ENCODE data around the gene RAD23B. TPM values are rescaled to one million over a fixed set of nuclear protein-coding genes. Genes with fewer than 3 reads are reported as not detected.
A peak's percentile ranks its signal among the peaks of the same experiment; 100 is the strongest.

The RAD23B gene
- total RNA-seq, 1 experiment from 2014 or later = 251 TPM

DNA sequence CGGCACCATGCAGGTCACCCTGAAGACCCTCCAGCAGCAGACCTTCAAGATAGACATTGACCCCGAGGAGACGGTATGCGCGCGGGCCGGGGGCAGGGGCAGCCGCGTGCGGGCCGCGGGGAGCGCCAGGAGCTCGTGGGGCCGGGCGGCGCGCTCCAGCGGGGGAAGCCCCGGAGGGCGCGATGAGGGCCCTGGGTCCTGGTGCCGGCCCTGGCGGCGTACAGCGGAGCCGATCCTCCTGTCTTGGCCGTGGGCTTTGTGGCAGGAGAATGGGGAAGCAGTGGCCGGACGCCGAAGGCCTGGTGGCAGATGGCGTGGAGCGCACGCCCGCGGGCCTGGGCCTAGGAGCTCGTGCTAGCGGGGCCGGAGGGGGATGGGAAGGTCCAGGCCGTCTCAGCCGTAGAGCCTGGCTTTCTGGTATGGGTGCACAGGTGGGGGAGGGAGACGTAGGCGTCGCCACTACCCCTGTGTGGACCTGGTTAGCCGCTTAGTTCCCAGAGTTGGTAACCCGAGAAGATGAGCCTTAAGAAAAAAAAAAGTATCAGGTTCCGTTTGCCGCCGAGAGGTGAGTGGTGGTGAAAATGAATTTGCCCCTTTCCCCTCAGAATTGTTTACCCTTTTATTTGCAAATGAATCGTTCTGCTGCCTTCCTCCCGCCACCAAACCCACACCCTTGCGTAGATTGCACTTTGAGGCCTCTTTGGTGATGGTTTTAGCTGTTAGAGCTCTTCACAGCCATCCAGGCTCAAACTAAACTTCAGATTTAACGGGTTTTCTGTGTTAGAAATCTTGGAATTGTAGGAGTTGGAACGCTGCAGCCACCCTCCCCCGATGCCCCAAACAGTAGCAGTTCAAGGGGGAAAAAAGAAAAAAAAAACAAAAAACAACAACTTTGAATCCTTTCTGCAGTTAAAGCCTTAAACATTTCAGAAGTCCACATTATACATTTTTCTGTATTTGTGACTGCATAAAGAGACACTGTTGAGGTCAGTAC, 841 bp downstream of the RAD23B start:
- RAD21 ChIA-PET (ENCODE audit: low non-redundant PET in 1 of 2, low total read pairs in 2 of 2, uncharacterized antibody in 2 of 2, unreplicated experiment in 2 of 2) = interaction anchor here in 1 of 2 experiments (1.1 kb wide), 1 partner anchor 112 kb away, joined by 3 read pairs; no protein-coding TSS in a partner anchor
- peak overlapping the region; percentile 83 to 95 for H3K4me3 ChIP-seq (replicated peaks in 1 of 2; ENCODE audit: low read depth in 1 of 2, low read length in 2 of 2)

DNA sequence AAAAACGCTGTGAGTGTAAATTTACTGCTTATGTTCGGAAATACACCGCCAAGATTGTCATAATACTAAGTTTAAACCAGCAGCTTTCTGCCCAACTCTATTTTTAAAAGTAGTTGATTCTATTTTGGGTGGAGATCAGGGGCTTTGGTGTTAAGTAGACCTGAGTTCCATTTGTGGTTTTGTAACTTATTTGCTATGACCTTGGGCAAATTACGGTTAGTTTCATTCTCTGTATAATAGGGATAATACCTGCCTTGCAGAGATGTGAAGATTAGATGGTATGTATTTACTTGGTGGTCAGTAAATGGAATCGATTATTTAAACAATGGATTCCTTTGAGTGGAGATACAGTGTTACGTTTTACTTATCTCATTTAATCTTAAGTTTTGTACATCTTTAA, 1.6 kb downstream of the RAD23B start:
- Histone ChIP-seq H2AFZ (ENCODE audit: low read depth, low read length, poor library complexity, severe bottlenecking) (no peak overlapping the region), H3K9me2 (ENCODE audit: insufficient read depth) (no peaks in the 10 kb centered on the region), H3K4me1 (ENCODE audit: control insufficient read depth in 1 of 2, insufficient read depth in 2 of 2, low read length in 2 of 2) (peaks cover 55 to 79% of the 10 kb centered on the region in 2 experiments), H3K27me3 (ENCODE audit: insufficient read depth, low read length) (no peaks in the 10 kb centered on the region), H3K4me3 (replicated peaks in 1 of 2; ENCODE audit: low read depth in 1 of 2, low read length in 2 of 2) (peak overlapping the region; percentile 83 to 95), H3K4me2 (ENCODE audit: low read length) (peak overlapping the region; percentile 75), H3K79me2 (ENCODE audit: insufficient read depth, low read length) (peaks cover 72% of the 10 kb centered on the region), H3K36me3 (ENCODE audit: control insufficient read depth in 1 of 2, insufficient read depth in 2 of 2, low read length in 2 of 2) (0 out of 4 replicates have a peak, but pooled peaks cover 0 to 6% of the 10 kb centered on the region in 2 experiments), H3K9ac (ENCODE audit: low read length) (peak overlapping the region; percentile 98), H4K20me1 (ENCODE audit: insufficient read depth) (peaks cover 47% of the 10 kb centered on the region; the same call in 1 of the 2 replicates), H3K9me3 (ENCODE audit: control insufficient read depth in 1 of 2, insufficient read depth in 1 of 2, low read depth in 1 of 2, low read length in 2 of 2) (no peaks in the 10 kb centered on the region), H3K27ac (ENCODE audit: low read depth, low read length) (peak overlapping the region; percentile 99)
- ChIA-PET POLR2A (no interaction called here), CTCF (interaction anchor here (1.9 kb wide), 1 partner anchor 126 kb away, joined by 4 read pairs; no protein-coding TSS in a partner anchor), RAD21 (ENCODE audit: low non-redundant PET in 1 of 2, low total read pairs in 2 of 2, uncharacterized antibody in 2 of 2, unreplicated experiment in 2 of 2) (no interaction called here)
- DNase-seq (ENCODE audit: low read depth, low spot score) (no peak), ATAC-seq (no peak)
- BruUV-seq (replicated peaks) = no TSS peak
- intact Hi-C loops (cut with micrococcal nuclease) = loop anchor here (5.0 kb wide), 1 partner anchor 38 kb away; no protein-coding TSS in a partner anchor
- TF ChIP-seq EZH2phosphoT487 (IDR thresholded peaks at IDR 0.05; ENCODE audit: borderline replicate concordance) (no peak), CEBPB (IDR thresholded peaks at IDR 0.05; ENCODE audit: low read depth) (no peak), TCF7L2 (IDR thresholded peaks at IDR 0.05; ENCODE audit: borderline replicate concordance, extremely low read depth, insufficient read depth, insufficient read length) (no peak), YY1 (IDR thresholded peaks at IDR 0.05; ENCODE audit: extremely low read depth, insufficient replicate concordance, low read depth, low read length) (no peak), SRF (IDR thresholded peaks at IDR 0.05; ENCODE audit: low read depth) (no peak), FOSL1 (IDR thresholded peaks at IDR 0.05; ENCODE audit: low read depth) (no peak), EZH2 (IDR thresholded peaks at IDR 0.05) (no peak)
- TF ChIP-seq, protein P1, sequence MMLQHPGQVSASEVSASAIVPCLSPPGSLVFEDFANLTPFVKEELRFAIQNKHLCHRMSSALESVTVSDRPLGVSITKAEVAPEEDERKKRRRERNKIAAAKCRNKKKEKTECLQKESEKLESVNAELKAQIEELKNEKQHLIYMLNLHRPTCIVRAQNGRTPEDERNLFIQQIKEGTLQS (IDR thresholded peaks at IDR 0.05) = no peak
- TF ChIP-seq, protein P2, sequence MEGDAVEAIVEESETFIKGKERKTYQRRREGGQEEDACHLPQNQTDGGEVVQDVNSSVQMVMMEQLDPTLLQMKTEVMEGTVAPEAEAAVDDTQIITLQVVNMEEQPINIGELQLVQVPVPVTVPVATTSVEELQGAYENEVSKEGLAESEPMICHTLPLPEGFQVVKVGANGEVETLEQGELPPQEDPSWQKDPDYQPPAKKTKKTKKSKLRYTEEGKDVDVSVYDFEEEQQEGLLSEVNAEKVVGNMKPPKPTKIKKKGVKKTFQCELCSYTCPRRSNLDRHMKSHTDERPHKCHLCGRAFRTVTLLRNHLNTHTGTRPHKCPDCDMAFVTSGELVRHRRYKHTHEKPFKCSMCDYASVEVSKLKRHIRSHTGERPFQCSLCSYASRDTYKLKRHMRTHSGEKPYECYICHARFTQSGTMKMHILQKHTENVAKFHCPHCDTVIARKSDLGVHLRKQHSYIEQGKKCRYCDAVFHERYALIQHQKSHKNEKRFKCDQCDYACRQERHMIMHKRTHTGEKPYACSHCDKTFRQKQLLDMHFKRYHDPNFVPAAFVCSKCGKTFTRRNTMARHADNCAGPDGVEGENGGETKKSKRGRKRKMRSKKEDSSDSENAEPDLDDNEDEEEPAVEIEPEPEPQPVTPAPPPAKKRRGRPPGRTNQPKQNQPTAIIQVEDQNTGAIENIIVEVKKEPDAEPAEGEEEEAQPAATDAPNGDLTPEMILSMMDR (IDR thresholded peaks at IDR 0.05 in 2 of 3, conservative IDR thresholded peaks at IDR 0.05 in 1 of 3; ENCODE audit: borderline replicate concordance in 1 of 3, insufficient read depth in 1 of 3, low read depth in 2 of 3, low read length in 2 of 3) = no peak
- TF ChIP-seq, protein P3, sequence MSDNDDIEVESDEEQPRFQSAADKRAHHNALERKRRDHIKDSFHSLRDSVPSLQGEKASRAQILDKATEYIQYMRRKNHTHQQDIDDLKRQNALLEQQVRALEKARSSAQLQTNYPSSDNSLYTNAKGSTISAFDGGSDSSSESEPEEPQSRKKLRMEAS (IDR thresholded peaks at IDR 0.05) = no peak

More for the DNA sequence above, 841 bp downstream of the RAD23B start:
- Histone ChIP-seq H3K36me3 (ENCODE audit: control insufficient read depth in 1 of 2, insufficient read depth in 2 of 2, low read length in 2 of 2) (0 out of 4 replicates have a peak, but pooled peaks cover 0 to 6% of the 10 kb centered on the region in 2 experiments), H3K79me2 (ENCODE audit: insufficient read depth, low read length) (peaks cover 65% of the 10 kb centered on the region), H3K4me1 (ENCODE audit: control insufficient read depth in 1 of 2, insufficient read depth in 2 of 2, low read length in 2 of 2) (peaks cover 51 to 74% of the 10 kb centered on the region in 2 experiments), H3K9me2 (ENCODE audit: insufficient read depth) (no peaks in the 10 kb centered on the region), H2AFZ (ENCODE audit: low read depth, low read length, poor library complexity, severe bottlenecking) (no peak overlapping the region), H4K20me1 (ENCODE audit: insufficient read depth) (peaks cover 42% of the 10 kb centered on the region; the same call in 1 of the 2 replicates), H3K9ac (ENCODE audit: low read length) (peak overlapping the region; percentile 98), H3K9me3 (ENCODE audit: control insufficient read depth in 1 of 2, insufficient read depth in 1 of 2, low read depth in 1 of 2, low read length in 2 of 2) (no peaks in the 10 kb centered on the region), H3K27me3 (ENCODE audit: insufficient read depth, low read length) (no peaks in the 10 kb centered on the region), H3K27ac (ENCODE audit: low read depth, low read length) (peak overlapping the region; percentile 99), H3K4me2 (ENCODE audit: low read length) (peak overlapping the region; percentile 75)
- ATAC-seq (peak; percentile 49), DNase-seq (ENCODE audit: low read depth, low spot score) (peak; percentile 51)
- TF ChIP-seq, protein P3 (IDR thresholded peaks at IDR 0.05) = no peak
- no peak for TF ChIP-seq SIN3A (IDR thresholded peaks at IDR 0.05; ENCODE audit: low read depth)
- TF ChIP-seq ZNF274 (IDR thresholded peaks at IDR 0.05; ENCODE audit: low read depth, low read length) = no peak
- TF ChIP-seq FOSL1 (IDR thresholded peaks at IDR 0.05; ENCODE audit: low read depth) = no peak
- peak; percentile 98 for TF ChIP-seq ZFX (IDR thresholded peaks at IDR 0.05)
- CTCF ChIA-PET = interaction anchor here (1.9 kb wide), 1 partner anchor 125 kb away, joined by 4 read pairs; no protein-coding TSS in a partner anchor
- BruUV-seq (replicated peaks) = TSS peak; percentile 46
- intact Hi-C loops (cut with micrococcal nuclease) = loop anchor here (1.0 to 2.0 kb wide), 2 partner anchors 41 to 71 kb away; no protein-coding TSS in a partner anchor
- POLR2A ChIA-PET = interaction anchor here (0.9 to 1.1 kb wide), 3 partner anchors 9 to 61 kb away, joined by 3 to 4 read pairs (median 3); no protein-coding TSS in a partner anchor
